Cardiac muscle cell (in vitro differentiated cells and primary cell): ENCODE data around the gene RAD18. TPM values are rescaled to one million over a fixed set of nuclear protein-coding genes. Genes with fewer than 3 reads are reported as not detected.
A peak's percentile ranks its signal among the peaks of the same experiment; 100 is the strongest.

Experiments
- DNase-seq, 2 donors: peaks; one replicate each; pipeline versions ENCODE4 v3.0.0 to v3.0.0-alpha.2; 2010 to 2017; ENCODE audit warnings: low read depth in 1 of 2, low spot score in 1 of 2
- H3K27ac ChIP-seq: fragments of 200-600 bp; sonication (generic); 2 replicates; pipeline ENCODE4 v1.5.1; 2016
- H3K27me3 ChIP-seq: fragments of 200-600 bp; sonication (generic); 2 replicates; pipeline ENCODE4 v1.6.0; 2016; ENCODE audit warnings: control low read depth
- H3K36me3 ChIP-seq: fragments of 200-600 bp; sonication (generic); 2 replicates; pipeline ENCODE4 v1.5.1; 2016; ENCODE audit warnings: control low read depth
- H3K4me1 ChIP-seq: fragments of 200-600 bp; sonication (generic); 2 replicates; pipeline ENCODE4 v1.8.1; 2017; ENCODE audit warnings: low read depth, mild to moderate bottlenecking, mixed run types
- H3K4me3 ChIP-seq: fragments of 200-600 bp; sonication (generic); 2 replicates; pipeline ENCODE4 v1.5.1; 2016; ENCODE audit warnings: mild to moderate bottlenecking
- H3K9me3 ChIP-seq: fragments of 200-600 bp; sonication (generic); 2 replicates; pipeline ENCODE4 v1.5.1; 2017; ENCODE audit warnings: low read depth, mild to moderate bottlenecking, control low read depth
- CTCF ChIP-seq: IDR thresholded peaks from 2 replicates; pipeline ENCODE4 v1.5.1; 2012; ENCODE audit warnings: low read depth, mild to moderate bottlenecking, low read length
- polyA plus RNA-seq: library from polyadenylated mRNA; unstranded; fragments of >200 nt; fragmentation: Nextera tagmentation; extraction: Ambion mirVana; gene quantifications from 2 replicates; pipeline ENCODE4 v1.2.1, GENCODE V29; 2016
- total RNA-seq: library from RNA; depleted of rRNA; stranded (reverse); fragments of >200 nt; gene quantifications from 2 replicates; pipeline ENCODE4 v1.2.3, GENCODE V29; 2016

RAD18 gene
- total and polyA plus RNA-seq, 2 experiments from 2014 or later = 5.9 to 7.8 TPM

DNA sequence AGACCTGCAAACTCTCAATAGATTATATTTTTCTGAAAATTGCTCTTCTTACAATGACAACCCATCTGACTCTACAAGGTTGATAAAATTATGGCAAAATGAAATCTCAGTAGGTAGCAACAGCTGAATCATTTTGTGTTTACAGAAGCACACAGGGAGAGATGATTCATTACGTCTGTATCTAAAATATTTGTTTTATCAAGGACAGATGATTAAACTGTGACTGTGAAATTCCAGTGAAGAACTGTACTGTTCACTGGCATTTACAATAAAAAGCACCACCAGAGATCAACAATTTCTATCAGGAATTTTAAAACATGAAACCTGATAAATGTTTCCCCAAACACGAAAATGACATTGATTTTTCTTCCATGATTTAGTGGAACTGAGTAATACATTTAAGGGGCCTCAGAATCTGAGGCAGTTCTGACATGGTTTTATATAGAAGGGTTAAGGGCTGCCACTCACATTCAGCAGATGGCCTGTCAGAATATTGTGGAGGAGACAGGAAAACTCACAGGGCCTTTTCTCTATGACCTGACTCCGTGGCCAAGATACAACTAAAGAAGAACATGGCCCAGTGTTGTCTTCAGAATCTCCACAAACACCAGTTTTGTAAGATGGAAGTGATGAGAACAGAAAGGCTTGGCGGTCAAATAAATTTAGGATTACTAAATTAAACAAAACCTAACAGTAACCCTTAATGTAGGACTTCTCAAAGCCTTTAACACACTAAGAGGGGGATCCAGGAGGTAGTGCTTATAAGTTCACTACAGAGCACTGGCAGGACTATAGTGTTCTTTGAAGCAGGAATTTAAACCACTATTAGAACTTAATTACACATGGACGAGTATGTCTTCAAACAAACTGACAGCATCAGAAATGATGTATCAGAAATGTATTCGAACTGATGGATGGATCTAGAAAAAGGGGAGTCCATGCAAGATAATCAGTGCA, 25.9 kb downstream of the RAD18 start:
- H3K4me3 ChIP-seq = no peak overlapping the region
- TF ChIP-seq CTCF = no peak

GRCh38 chr3:8932507-8932906, 30.8 kb downstream of the RAD18 start:
- Histone ChIP-seq H3K9me3 (no peaks in the 10 kb centered on the region), H3K36me3 (no peaks in the 10 kb centered on the region), H3K4me1 (peaks cover 7% of the 10 kb centered on the region), H3K27me3 (no peaks in the 10 kb centered on the region), H3K4me3 (no peak overlapping the region), H3K27ac (no peak overlapping the region)
- TF ChIP-seq CTCF = no peak
- DNase-seq = no peak

More for the DNA sequence above, 25.9 kb downstream of the RAD18 start:
- peaks cover 4% of the 10 kb centered on the region for H3K36me3 ChIP-seq
- no peaks in the 10 kb centered on the region for H3K9me3 ChIP-seq
- H3K4me1 ChIP-seq = peaks cover 7% of the 10 kb centered on the region
- H3K27me3 ChIP-seq = no peaks in the 10 kb centered on the region
- H3K27ac ChIP-seq = peak overlapping the region; percentile 6
- DNase-seq = peak in 1 of 2 donors; percentile 85

GRCh38 chr3:8931342-8931741, 31.9 kb downstream of the RAD18 start:
- TF ChIP-seq CTCF = no peak
- no peaks in the 10 kb centered on the region for H3K4me1 ChIP-seq
- peak in 1 of 2 donors; percentile 8 for DNase-seq

DNA sequence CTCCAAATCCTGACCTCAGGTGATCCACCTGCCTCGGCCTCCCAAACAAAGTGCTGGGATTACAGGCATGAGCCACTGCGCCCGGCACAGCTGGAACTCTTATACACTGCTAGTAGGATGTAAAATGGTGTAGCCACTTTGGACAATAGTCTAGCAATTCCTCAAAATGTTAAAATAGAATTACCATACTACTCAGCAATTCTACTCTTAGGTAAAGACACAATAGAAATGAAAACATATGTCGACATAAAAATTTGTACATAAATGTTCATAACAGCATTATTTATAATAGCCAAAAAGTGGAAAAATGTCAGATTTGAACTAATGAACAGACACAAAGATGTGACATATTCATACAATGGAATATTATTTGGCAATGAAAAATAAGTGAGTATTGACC, 33.4 kb downstream of the RAD18 start:
- no peak overlapping the region for H3K27ac ChIP-seq
- TF ChIP-seq CTCF = no peak
- H3K36me3 ChIP-seq = no peaks in the 10 kb centered on the region
- H3K27me3 ChIP-seq = no peaks in the 10 kb centered on the region
- no peaks in the 10 kb centered on the region for H3K9me3 ChIP-seq
- no peak overlapping the region for H3K4me3 ChIP-seq
- H3K4me1 ChIP-seq = no peaks in the 10 kb centered on the region
- DNase-seq = no peak

More at GRCh38 chr3:8931342-8931741, 31.9 kb downstream of the RAD18 start:
- no peaks in the 10 kb centered on the region for H3K36me3 ChIP-seq
- H3K4me3 ChIP-seq = no peak overlapping the region
- H3K27me3 ChIP-seq = no peaks in the 10 kb centered on the region
- no peaks in the 10 kb centered on the region for H3K9me3 ChIP-seq
- no peak overlapping the region for H3K27ac ChIP-seq

- no peaks in the 10 kb centered on the region for H3K36me3 ChIP-seq
- H3K27me3 ChIP-seq = no peaks in the 10 kb centered on the region
- H3K9me3 ChIP-seq = no peaks in the 10 kb centered on the region
- no peak overlapping the region for H3K27ac ChIP-seq
- no peak for TF ChIP-seq CTCF
- H3K4me1 ChIP-seq = no peaks in the 10 kb centered on the region
- H3K4me3 ChIP-seq = no peak overlapping the region
- DNase-seq = no peak
Observed at GRCh38 chr3:8914491-8914890, 48.8 kb downstream of the RAD18 start.
